CD4-positive, alpha-beta T cell treated with Interleukin-6 at 100 ng/mL for 8 hours (primary cell): Measurements from ENCODE around the gene POLR3C.
"Not testable (repeated sequence)": the region's sequence is repeated elsewhere in the genome, so short reads cannot be mapped to it uniquely, and the experiment has no call there.

ENCODE experiments used
- DNase-seq: peaks from one replicate; pipeline ENCODE4 v3.0.0-alpha.2; 2020; ENCODE audit warnings: mixed read lengths, low spot score

The POLR3C gene

DNA sequence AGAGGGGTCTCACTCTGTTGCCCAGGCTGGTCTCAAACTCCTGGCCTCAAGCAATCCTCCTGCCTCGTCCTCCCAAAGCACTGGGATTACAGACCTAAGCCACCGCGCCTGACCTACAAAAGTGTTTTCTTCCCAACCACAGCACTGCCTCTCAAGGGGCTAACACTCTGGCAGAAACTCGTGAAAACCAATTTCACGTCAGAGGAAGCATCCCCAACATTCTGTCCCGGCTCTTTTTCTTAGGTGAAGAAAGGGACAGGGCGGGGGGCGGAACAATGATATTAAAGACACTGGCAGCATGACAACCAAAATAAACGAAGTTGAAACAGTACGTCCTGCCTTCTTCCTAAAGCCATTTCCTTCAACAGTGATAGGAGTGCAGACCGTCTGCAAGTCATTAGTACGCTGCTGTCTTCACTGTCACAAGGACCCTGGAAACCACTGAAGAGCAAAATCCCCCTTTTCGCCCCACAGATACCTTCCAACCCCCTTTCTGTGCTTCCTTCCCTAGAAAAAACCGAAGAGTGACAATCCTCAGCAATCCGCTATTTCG, 1.1 kb upstream of the POLR3C start:
- not testable (repeated sequence) for DNase-seq

DNA sequence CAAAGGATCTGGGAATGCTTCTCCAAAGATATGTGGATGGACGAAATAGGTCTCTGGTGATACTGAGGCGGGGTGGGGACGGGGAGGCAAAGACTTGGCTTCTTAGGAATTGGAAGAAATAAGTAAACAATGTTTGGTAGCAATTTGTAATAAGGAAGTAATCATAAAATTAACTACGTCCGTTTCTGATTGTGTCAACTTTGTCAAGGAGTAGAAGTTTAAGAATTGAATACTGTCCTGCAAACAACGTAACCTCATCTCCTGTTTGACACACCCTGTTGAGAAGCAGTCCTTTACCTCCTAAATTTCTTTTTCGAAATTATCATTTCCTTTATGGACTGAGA, 471 bp downstream of the POLR3C start:
- DNase-seq = no peak

DNA sequence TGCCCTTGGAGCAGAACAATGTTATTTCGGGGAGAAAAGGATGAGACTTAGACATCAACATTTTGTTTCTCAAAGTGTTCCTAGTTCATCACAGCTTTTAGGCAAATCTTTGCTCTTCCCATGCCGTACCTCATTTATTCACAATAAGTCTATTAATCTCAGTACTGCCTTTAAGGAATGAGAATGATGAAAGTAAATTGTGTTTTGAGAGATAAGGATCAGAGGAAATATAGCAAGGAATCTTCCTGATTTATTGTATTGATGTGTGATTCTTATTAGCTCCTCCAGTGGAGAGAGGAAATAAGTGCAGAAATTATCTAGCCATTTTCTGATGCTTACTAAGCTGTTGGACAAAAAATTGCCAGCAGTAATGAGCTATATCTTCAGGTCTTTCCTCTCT, 2.0 kb downstream of the POLR3C start:
- DNase-seq = no peak

DNA sequence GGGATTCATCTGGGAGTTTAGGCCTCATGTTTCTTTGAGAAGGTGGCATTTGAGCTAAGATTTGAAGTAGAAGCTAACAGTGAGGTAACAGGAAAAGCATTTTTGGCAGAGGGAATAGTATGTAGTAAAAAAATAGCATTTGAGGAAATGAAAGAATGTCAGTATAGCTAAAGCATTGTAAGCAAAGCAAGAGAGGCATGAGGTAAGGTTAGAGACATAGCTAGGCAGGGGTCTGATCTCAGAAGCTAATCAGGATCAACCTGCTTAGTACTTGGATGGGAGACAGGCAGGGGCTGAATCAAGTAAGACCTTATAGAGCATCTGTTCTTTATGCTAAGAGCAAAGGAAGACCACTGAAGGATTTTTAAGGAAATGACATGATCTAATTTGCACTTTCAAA, 4.0 kb downstream of the POLR3C start:
- DNase-seq = no peak

DNA sequence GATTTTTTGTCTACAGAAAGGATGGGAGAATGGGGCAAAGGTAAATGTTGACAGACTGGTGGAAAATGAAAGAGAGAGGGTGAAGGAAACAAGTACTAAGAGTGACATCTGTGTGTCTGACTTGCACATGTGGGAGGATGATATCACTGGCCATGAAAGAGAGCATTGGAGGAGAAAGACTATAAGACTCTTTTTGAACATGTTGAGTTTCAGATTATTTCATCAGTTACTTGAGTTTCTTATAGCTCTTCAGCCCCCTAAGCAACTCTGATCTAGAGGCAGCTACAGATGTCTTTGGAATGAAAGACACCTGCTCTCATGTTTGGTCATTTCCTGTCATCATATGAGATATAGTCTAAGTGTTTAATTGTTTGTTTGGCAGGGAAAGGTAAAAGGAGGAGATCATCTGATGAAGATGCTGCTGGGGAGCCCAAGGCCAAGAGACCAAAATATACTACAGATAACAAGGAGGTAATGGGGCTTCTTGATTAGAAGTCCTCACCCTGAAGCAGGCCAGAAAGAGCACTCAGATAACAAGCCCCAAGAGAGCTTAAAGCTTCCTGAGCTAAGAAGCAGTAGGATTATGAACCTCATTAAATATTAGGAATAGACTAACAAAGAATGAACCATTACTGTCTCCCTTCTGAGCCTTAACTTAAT, 4.5 kb downstream of the POLR3C start:
- no peak for DNase-seq

DNA sequence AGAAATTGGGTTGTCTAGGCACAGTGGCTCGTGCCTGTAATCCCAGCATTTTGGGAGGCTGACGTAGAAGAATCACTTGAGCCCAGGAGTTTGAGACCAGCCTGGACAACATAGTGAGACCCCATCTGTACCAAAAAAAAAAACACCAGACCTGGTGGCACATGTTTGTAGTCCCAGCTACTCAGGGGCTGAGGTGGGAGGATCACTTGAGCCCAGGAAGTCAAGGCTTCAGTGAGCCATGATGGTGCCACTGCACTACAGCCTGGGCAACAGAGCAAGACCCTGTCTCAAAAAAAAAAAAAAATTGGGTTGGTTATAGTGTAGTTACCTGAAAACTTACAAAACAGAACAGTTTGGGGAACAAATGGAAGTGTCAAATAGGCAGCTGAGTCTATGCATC, 6.8 kb downstream of the POLR3C start:
- DNase-seq = not testable (repeated sequence)

DNA sequence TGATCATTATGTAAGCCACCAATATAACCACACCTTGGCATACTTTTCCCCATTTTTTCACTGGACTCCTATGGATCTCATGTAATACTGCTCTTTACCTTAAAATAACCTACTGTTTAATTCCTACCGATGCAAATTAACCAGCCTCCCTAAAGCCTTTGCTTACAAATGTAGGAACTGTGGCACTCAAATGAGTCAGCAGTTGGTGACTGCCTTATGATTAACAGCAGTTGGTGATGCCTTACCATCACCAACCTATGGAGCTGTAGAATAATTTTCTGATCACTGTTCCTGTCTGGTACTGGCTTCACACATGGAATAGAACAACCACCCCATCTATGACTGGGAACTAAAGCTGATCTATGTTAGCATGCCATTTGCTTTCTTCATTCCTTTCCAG, 13.7 kb downstream of the POLR3C start:
- no peak for DNase-seq

DNA sequence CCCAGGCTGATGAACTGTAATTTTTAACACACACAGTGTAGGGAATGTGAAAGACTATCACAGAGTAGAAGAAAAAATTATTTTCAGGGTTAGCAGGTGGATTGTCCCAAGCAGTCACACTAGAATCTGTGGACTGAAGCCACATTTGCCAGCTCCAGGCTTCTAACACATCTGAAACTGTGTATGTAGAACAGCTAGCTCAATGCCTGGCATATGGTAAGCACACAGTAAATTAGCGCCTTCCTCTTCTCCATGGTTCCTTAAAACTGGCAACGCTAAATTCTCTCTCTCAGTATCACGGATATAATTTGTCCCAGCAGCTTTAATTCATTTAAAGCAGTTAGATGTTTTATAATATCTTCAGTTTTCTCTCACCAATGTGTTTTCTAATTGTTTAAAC, 19.0 kb downstream of the POLR3C start:
- DNase-seq = no peak

DNA sequence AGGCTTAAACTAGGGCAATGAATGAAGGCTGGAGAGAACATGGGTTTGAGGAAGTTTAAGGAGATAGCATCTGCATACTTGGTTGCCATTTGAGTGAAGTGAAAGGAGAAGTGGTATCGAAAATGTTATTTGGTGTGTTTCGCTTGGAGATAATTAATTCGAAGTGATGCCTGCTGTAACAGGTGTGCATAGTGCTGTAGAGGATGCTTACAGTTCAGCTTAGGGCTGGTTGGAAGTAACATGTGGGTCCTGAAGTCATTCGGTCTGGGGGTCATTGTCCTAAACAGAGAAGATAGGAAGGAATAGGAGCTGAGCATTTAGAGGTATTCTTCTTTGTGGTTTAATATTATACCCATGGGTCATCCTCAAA, 21.1 kb downstream of the POLR3C start:
- DNase-seq = no peak

DNA sequence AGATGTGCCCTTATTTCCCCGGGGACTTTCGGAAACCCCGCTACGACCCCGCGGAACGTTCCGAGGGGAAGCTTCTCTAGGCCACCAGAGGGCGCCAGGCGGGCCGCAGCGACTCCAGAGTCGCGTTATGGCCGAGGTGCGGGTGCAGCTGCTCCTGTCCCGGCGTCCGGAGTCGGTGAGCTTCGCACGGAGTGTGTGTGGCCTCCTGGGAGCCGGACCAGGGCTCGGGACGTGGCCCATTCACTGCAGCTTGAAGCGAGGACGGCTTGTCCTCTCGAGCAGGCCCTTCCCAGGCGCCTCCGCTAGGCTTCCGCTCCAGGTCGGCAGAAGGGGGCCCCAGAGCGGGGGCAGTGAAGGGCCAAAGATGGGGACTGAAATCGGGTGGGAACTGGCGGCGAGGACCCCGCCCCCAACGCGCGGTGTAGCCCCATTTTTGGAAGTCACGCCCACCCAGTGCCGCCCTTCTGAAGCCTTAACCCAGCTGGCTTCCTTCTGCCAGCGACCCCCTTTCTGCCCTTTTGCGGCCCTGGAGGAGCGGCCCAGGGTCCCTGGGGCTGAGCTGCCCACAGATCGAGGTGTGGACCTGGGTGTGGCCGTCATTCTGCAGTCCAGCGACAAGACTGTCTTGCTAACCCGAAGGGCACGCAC, 21.6 kb downstream of the POLR3C start, which contains the start of gene NUDT17:
Gene NUDT17 (plus strand): TSS at position 117 of the 648 bp plus-strand sequence. CDS start 11 bp downstream, at position 128.
- DNase-seq = peak; percentile 73

DNA sequence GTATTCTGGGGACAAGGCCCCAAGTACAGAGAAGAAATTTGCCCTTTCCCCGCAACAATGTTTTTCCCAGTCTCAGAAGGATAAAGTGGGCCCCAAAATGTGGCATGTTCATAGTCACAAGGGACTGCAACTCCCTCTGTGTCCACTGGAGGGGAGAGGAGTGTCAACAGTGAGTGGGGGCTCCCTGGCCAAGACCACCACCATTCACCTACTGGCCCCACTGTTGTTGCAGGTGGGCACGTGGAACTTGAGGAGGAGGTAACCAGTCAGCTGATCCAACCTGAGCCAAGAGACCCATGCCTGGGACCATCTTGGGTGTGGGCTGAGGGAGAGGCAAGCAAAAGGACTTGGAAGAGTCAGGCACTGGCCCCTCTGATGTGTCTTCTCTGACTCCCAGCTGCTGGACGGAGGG, 22.2 kb downstream of the POLR3C start:
- no peak for DNase-seq

DNA sequence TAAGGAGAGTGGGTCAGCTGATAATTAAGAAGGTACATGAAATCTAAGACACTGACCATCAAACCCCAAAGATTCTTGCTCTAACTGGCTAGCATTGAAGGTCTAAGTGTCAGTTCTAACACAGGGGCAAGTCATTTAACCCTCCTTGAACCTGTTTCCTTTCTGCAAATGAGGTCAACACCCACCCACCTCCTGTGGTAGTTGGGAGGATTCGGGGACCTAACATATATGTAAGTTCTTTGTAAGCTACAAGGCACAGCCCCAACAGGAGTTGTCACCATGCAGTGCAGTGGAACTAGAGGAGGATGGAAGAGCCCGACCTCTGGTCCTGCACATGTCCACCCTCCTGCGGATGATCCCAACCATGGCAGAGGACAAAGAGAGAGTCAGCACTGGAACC, 23.8 kb downstream of the POLR3C start:
- DNase-seq = no peak

DNA sequence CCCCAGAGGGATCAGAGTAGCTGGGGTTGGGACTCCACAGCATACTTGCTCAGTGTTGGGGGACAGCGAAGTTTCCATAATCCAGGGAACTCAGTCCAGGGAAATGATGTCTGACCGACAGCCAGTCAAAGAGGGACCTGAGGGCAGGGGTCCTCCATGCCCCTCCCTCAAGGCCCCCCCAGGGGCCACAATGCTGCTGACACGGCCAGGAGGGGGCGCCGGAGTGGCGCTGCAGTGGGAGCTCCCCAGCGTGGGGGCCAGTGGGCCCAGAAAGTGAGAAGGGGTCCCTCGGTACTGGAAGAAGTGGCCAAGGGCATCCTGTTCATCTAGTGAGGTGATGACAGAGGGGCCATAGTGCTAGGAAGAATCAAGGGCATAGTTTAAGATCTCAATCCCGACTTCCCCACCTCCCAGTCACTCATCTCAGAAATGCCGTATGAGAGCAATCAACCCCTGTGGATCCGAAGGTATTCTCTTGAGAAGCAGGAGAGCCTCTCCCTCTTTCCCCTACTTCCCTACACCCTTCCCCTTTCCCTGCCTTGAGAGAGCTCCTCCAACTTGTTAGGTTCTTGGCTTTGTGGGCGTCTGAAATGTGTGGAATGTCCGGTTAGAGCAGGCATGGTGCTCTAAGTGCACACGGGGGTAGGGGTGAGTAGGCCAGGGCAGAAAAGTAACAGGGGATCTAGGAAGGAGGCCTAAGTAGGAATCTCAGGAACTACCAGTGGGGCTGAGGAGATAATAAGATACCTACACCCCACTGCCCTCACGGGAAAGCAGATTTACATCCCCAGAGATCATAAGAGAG, 25.6 kb downstream of the POLR3C start:
- no peak for DNase-seq

DNA sequence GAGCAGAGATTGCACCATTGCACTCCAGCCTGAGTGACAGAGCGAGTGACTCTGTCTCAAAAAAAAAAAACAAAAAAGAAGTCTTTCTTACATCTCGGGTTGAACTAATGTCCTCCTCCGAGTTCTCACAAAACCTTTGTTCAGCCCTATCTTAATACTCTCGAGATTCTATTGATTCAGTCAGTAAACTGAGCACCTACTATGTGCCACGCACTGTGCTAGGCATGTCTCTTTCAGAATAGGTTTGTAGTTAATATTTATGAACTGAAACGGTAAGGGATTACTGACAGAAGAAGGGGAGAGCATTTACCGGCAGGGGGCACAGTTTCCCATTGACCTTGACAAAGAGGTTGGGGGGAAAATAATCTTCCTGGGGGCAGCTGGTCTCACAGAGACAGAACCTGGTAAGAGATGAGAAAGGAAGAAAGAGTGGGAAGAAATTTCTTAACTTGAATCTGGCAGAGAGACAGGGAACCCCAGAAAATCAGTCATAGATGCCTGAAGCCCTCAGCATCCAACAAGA, 31.5 kb downstream of the POLR3C start:
- no peak for DNase-seq

DNA sequence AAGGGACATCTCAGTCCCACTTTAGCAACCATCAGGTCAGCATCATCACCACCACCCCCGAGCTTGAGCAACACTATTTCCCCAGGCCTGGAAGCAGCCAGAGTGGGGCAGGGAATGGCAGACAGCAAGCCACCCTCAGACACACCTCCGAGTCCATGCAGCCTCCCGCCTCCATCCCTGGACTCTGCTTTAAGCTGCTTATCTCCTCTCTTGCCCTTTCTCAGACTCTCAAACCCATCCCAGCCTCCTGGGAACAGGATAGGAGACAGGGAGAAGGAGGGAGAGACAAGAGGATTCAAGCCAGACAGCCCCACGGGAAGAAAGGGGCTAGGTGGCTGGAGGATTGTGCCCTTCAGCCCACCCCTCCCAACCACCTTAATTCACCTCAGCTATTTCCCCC, 33.2 kb downstream of the POLR3C start:
- no peak for DNase-seq

DNA sequence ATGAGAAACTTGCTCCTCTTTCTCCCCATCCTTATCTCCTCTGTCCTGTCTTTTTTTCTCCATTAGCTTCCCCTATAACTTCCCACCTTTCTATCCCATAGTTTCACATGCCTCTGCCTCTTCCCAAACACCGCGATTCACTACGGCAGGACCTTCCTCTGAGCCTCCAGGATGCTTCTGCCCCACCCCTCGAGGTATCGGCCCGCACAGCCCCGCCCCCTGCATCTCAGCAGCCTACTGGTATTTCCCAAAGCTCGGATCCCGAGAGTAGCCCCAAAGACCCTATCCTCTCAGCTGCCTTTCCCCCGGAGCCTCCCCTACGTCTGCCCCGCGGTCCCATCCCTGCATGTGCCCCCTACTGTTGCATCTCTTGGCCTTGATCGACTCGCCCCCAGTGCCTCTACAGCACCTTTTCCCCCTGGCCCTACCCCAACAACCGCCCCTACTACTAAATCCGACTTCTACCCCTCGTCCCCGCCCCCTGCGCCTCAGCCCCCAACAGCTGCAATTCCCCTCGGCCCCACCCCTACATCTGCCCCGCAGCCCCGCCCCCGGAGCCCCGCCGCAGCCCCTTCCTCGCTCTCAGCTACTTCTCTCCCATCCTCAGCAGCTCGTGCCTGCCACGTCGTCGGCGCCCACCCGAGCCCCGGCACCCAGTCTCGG, 34.4 kb downstream of the POLR3C start:
- peak; percentile 28 for DNase-seq

DNA sequence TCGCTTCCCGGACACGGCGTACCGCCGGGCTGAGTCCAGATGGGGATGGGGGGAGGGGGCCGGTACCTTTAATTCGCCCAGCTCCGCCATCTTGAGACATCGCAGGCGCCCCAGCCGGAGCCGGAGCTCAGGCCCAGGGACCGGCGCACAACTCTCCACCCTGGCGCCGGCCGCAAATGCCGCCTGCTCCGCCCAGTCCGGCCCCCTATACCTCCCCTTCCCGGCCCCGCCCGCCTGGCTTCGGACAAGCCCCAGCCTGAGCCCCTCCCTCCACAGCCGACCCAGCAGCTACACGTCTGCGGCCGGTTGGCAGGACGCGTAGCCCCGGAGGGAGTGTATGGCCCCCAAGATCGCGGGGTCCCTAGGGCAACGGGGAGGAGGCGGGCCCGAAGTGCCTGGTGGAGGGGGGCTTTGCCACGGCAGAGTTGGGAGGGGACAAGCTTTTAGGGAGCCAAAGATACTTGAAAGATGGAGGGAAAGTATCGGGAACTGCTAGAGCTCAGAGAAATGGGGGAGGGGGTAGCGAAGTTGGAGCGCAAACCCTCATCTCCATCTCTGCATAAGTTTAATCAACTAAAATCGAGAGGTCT, 35.0 kb downstream of the POLR3C start, which contains the start of gene PIAS3:
Gene PIAS3 (minus strand): TSS at position 181 of the 590 bp plus-strand sequence. CDS start 91 bp downstream, at position 90.
- peak; percentile 79 for DNase-seq

DNA sequence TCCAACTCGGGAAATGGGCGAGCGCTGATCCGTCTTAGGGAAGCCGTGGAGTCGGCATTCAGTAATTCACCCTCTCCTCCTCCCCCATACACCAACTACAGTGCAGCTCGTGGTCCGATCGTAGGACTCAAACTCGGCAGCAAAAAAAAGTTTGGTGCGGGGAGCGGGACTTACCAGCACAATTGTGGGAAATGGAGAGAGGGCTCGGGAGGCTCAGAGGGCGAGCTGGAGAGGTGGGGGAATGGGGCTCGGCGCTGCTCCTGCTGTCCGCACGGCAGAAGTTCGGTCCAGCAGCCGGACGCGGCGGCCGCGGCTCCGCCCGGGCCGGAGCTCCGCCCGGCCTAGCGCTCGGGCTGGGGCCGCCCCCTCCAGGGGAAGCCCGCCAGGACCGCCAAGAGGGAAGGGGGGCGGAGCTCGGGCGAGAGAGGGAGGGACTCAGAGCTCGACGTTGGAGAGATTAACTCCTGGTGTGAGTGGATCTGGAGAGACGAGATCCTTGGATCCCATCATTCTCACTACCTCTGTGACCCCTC, 35.6 kb downstream of the POLR3C start:
- peak; percentile 66 for DNase-seq

DNA sequence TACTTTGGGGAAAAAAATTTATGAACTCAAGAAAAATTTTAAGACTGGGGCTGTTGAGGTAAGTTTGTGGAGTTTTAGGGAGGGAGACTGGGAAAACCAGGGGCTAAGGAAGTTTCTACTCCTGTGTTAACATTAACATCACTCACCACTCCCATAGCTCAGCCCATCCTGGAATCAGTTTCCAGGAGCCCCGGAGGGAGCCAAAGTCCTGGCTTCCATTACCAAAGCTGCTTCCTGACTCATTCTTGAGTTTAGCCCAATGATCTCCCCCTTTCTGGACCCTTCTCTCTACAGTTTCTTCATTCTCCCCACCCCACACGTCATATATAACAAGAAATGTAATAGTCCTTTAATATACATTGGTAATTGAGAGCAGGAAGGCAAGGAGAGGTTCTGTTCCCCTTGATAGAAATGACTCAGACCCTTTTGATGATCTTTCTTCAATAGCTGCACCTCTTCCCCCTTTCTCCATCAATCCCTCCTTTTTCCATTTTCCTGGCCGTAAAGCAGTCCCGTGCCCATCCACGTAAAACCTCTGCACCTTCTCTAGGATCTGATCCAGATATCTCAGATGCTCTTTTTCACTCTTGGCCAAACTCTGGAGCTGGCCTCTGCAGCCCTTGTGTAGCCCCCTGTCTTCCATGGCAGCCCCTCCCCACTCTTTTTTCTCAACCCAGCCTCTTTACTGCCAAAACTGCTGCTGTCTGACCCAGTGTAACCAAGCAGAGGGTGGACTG, 39.5 kb downstream of the POLR3C start:
- DNase-seq = no peak

DNA sequence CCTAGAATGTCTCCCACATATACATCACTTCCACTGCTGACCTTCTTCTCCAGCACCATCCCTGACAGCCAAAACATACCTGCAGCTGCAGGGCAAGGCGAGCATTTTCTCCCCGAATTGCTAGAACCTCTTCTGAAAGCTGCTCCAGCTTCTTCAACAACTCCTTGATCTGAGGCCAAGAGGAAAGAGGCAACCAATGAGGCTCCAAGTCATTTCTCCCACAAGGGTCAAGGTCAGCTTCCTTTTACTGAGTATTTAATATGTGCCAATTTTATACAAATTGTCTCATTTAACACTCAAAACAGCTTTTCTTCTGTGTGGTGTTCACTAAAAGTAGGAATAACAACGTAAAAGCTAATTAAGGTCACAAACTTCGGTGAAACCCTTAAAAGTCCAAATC, 44.2 kb downstream of the POLR3C start:
- DNase-seq = no peak
